GM23338 (cell line): ENCODE measurements around the gene DTNB. TPM values are rescaled to one million over a fixed set of nuclear protein-coding genes. Genes with fewer than 3 reads are reported as not detected.

Experiments used
- ATAC-seq: fragments of 200-7000 bp; cut with Tn5 transposase; 3 replicates; pipeline ENCODE4 v1.9.1; 2020
- DNase-seq: peaks from one replicate; pipeline ENCODE4 v3.0.0-alpha.2; 2015; ENCODE audit warnings: low spot score
- H2AFZ ChIP-seq: fragments of 200-600 bp; sonication (generic); 2 replicates; pipeline ENCODE4 v1.8.0; 2016; ENCODE audit warnings: antibody characterized with exemption, mild to moderate bottlenecking, moderate library complexity
- H3F3A ChIP-seq: fragments of 200-600 bp; sonication (generic); replicated peaks from 2 replicates; pipeline ENCODE4 v1.8.0; 2017; ENCODE audit warnings: antibody characterized with exemption, mixed run types, low read depth
- H3K27ac ChIP-seq: fragments of 200-600 bp; sonication (generic); 2 replicates; pipeline ENCODE4 v1.6.1; 2016; ENCODE audit warnings: low read depth
- H3K27me3 ChIP-seq: fragments of 200-600 bp; sonication (generic); 2 replicates; pipeline ENCODE4 v1.8.0; 2016; ENCODE audit warnings: mild to moderate bottlenecking, mixed run types, moderate library complexity; ENCODE audit not compliant: insufficient read depth
- H3K36me3 ChIP-seq: fragments of 200-600 bp; sonication (generic); 2 replicates; pipeline ENCODE4 v1.8.0; 2016; ENCODE audit warnings: mild to moderate bottlenecking; ENCODE audit not compliant: insufficient read depth
- H3K4me1 ChIP-seq: fragments of 200-600 bp; sonication (generic); 2 replicates; pipeline ENCODE4 v1.8.0; 2016; ENCODE audit warnings: mild to moderate bottlenecking, moderate library complexity; ENCODE audit not compliant: insufficient read depth
- H3K4me2 ChIP-seq: fragments of 200-600 bp; sonication (generic); 2 replicates; pipeline ENCODE4 v1.7.1; 2017; ENCODE audit warnings: mixed run types
- H3K4me3 ChIP-seq: fragments of 200-600 bp; sonication (generic); 2 replicates; pipeline ENCODE4 v1.6.1; 2016; ENCODE audit warnings: mixed run types
- H3K79me2 ChIP-seq: fragments of 200-600 bp; sonication (generic); replicated peaks from 2 replicates; pipeline ENCODE4 v1.8.0; 2017; ENCODE audit warnings: mild to moderate bottlenecking; ENCODE audit not compliant: insufficient read depth
- H3K9me2 ChIP-seq: fragments of 200-600 bp; sonication (generic); 2 replicates; pipeline ENCODE4 v1.8.0; 2017; ENCODE audit not compliant: insufficient read depth
- H4K20me1 ChIP-seq: fragments of 200-600 bp; sonication (generic); replicated peaks from 2 replicates; pipeline ENCODE4 v1.8.0; 2017; ENCODE audit warnings: mild to moderate bottlenecking; ENCODE audit not compliant: insufficient read depth
- H3K27ac Mint-ChIP-seq: 2 replicates; pipeline ENCODE4 v1.8.0; 2020; ENCODE audit warnings: inconsistent platforms, mild to moderate bottlenecking, moderate library complexity, mixed read lengths
- H3K27me3 Mint-ChIP-seq: 3 replicates; pipeline ENCODE4 v1.8.0; 2022; ENCODE audit warnings: low read depth, mild to moderate bottlenecking, moderate library complexity, mixed read lengths, inconsistent platforms; ENCODE audit not compliant: insufficient read depth, poor library complexity
- H3K36me3 Mint-ChIP-seq: 3 replicates; pipeline ENCODE4 v1.8.0; 2021; ENCODE audit warnings: low read depth, mild to moderate bottlenecking, inconsistent platforms, moderate library complexity, mixed read lengths
- H3K4me1 Mint-ChIP-seq: 3 replicates; pipeline ENCODE4 v1.8.0; 2020; ENCODE audit warnings: mild to moderate bottlenecking, inconsistent platforms, mixed read lengths
- H3K4me3 Mint-ChIP-seq: 3 replicates; pipeline ENCODE4 v1.8.0; 2021; ENCODE audit warnings: moderate library complexity, mild to moderate bottlenecking, inconsistent platforms, mixed read lengths
- H3K9me3 Mint-ChIP-seq: 3 replicates; pipeline ENCODE4 v1.8.0; 2020; ENCODE audit warnings: moderate library complexity, mild to moderate bottlenecking, inconsistent platforms, mixed read lengths
- CREB1 ChIP-seq: fragments of 250-450 bp; sonication (Bioruptor Pico); IDR thresholded peaks from 2 replicates; pipeline ENCODE4 v1.5.0; 2020; ENCODE audit warnings: low read depth, mild to moderate bottlenecking, moderate library complexity
- CTCF ChIP-seq, 2 experiments: fragments of 200-600 bp in 1 of 2; sonication (generic) in 1 of 2; conservative IDR thresholded peaks; 2 replicates each; pipeline versions ENCODE4 v1.5.1 to v1.6.1; 2016 to 2017; ENCODE audit warnings: antibody characterized with exemption in 2 of 2, low read depth in 2 of 2, mild to moderate bottlenecking in 2 of 2, moderate library complexity in 1 of 2
- EZH2 ChIP-seq: fragments of 200-600 bp; sonication (generic); IDR thresholded peaks from one replicate; pipeline ENCODE4 v1.8.0; 2017; ENCODE audit warnings: antibody characterized with exemption, mild to moderate bottlenecking, low read depth; ENCODE audit not compliant: unreplicated experiment
- EZH2phosphoT487 ChIP-seq: fragments of 200-600 bp; sonication (generic); IDR thresholded peaks from one replicate; pipeline ENCODE4 v1.8.1; 2018; ENCODE audit warnings: antibody characterized with exemption; ENCODE audit not compliant: unreplicated experiment
- JUNB ChIP-seq: IDR thresholded peaks from one replicate; pipeline ENCODE4 v1.6.1; 2016; ENCODE audit warnings: antibody characterized with exemption; ENCODE audit not compliant: unreplicated experiment
- NANOG ChIP-seq: IDR thresholded peaks from 2 replicates; pipeline ENCODE4 v1.6.1; 2016; ENCODE audit warnings: antibody characterized with exemption, borderline replicate concordance
- POLR2AphosphoS5 ChIP-seq: IDR thresholded peaks from 2 replicates; pipeline ENCODE4 v1.6.1; 2016; ENCODE audit warnings: antibody characterized with exemption, low read depth
- REST ChIP-seq: IDR thresholded peaks from one replicate; pipeline ENCODE4 v1.6.1; 2018; ENCODE audit warnings: antibody characterized with exemption; ENCODE audit not compliant: unreplicated experiment
- STAT1 ChIP-seq: IDR thresholded peaks from one replicate; pipeline ENCODE4 v1.6.1; 2016; ENCODE audit warnings: antibody characterized with exemption; ENCODE audit not compliant: unreplicated experiment
- ZNF114 ChIP-seq: fragments of 250-450 bp; sonication (Bioruptor Pico); IDR thresholded peaks from 2 replicates; pipeline ENCODE4 v1.5.0; 2020; ENCODE audit warnings: mild to moderate bottlenecking, moderate library complexity
- ZNF462 ChIP-seq: fragments of 250-450 bp; sonication (Bioruptor Pico); IDR thresholded peaks from 2 replicates; pipeline ENCODE4 v1.5.0; 2020; ENCODE audit warnings: mild to moderate bottlenecking, moderate library complexity
- polyA plus RNA-seq: library from polyadenylated mRNA; unstranded; fragments of >200 nt; fragmentation: Nextera tagmentation; extraction: Ambion mirVana; gene quantifications from 2 replicates; pipeline ENCODE4 v1.2.1, GENCODE V29; 2016
- total RNA-seq: library from RNA; depleted of rRNA; stranded (reverse); fragments of >200 nt; shearing (Covaris generic); gene quantifications from 2 replicates; pipeline ENCODE4 v1.2.3, GENCODE V29; 2014

DTNB gene
- total and polyA plus RNA-seq, 2 experiments from 2014 or later: 22.1 to 29.4 TPM

DNA sequence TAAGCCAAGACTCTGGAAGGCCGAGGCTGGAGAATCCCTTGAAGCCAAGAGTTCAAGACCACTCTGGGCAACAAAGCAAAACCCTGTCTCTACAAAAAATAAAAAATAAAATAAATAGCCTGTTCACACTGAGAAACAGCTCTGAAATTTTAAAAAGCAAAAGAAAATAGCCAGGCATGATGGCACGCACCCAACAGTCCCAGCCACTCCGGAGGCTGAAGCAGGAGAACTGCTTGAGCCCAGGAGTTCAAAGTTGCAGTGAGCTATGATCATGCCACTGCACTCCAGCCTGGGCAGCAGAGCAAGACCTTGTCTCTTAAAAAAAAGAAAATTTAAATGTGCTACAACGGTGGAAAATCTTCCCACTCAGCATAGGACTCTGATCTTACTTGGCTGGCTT lies 52.7 kb downstream of the DTNB start:
- H3K27me3 ChIP-seq: no peaks in the 10 kb centered on the region
- no peaks in the 10 kb centered on the region for H3K36me3 ChIP-seq
- H3K4me1 ChIP-seq: peaks cover 8% of the 10 kb centered on the region
- Mint-ChIP-seq H3K9me3 (no peaks in the 10 kb centered on the region), H3K27me3 (no peaks in the 10 kb centered on the region), H3K27ac (no peak overlapping the region), H3K4me3 (no peak overlapping the region), H3K4me1 (peaks cover 4% of the 10 kb centered on the region; the same call in 2 of the 3 replicates), H3K36me3 (peaks cover 6% of the 10 kb centered on the region)
- no peak overlapping the region for H3K4me3 ChIP-seq
- no peaks in the 10 kb centered on the region for H4K20me1 ChIP-seq
- no peaks in the 10 kb centered on the region for H3F3A ChIP-seq
- DNase-seq (no peak), ATAC-seq (no peak)
- H3K4me2 ChIP-seq: no peak overlapping the region
- H3K9me2 ChIP-seq: no peaks in the 10 kb centered on the region
- H2AFZ ChIP-seq: no peak overlapping the region
- no peaks in the 10 kb centered on the region for H3K79me2 ChIP-seq
- no peak overlapping the region for H3K27ac ChIP-seq
- TF ChIP-seq ZNF114 (CRISPR knock-in tag) (no peak), EZH2 (no peak), NANOG (no peak), POLR2AphosphoS5 (no peak), ZNF462 (CRISPR knock-in tag) (no peak), CTCF (conservative IDR thresholded peaks at IDR 0.05; ENCODE audit: low read depth in 2 of 2) (no peak), REST (no peak), STAT1 (no peak), EZH2phosphoT487 (no peak), JUNB (no peak), CREB1 (CRISPR knock-in tag) (no peak)
